Mucosa of rectum (tissue), 2 donors: Measurements from ENCODE around the gene PRR23B.

ENCODE experiments used
- H3K27ac ChIP-seq, 2 donors: one replicate each; pipeline ENCODE4 v1.7.0; 2013; ENCODE audit warnings: inconsistent platforms in 2 of 2, low read depth in 2 of 2, low read length in 2 of 2
- H3K27me3 ChIP-seq, 2 donors: one replicate each; pipeline ENCODE4 v1.7.0; 2013; ENCODE audit warnings: low read length in 2 of 2; ENCODE audit not compliant: control insufficient read depth in 2 of 2, insufficient read depth in 2 of 2
- H3K36me3 ChIP-seq, 2 donors: one replicate each; pipeline ENCODE4 v1.7.0; 2013; ENCODE audit warnings: low read length in 2 of 2; ENCODE audit not compliant: control insufficient read depth in 2 of 2, insufficient read depth in 2 of 2
- H3K4me1 ChIP-seq, 2 donors: one replicate each; pipeline ENCODE4 v1.7.0; 2013; ENCODE audit warnings: low read length in 2 of 2, mild to moderate bottlenecking in 1 of 2; ENCODE audit not compliant: control insufficient read depth in 2 of 2, insufficient read depth in 2 of 2
- H3K4me3 ChIP-seq, 2 donors: one replicate each; pipeline ENCODE4 v1.7.0; 2013; ENCODE audit warnings: low read length in 2 of 2
- H3K9ac ChIP-seq, 2 donors: one replicate each; pipeline ENCODE4 v1.7.0; 2013; ENCODE audit warnings: low read length in 2 of 2, low read depth in 1 of 2, mild to moderate bottlenecking in 1 of 2
- H3K9me3 ChIP-seq, 2 donors: one replicate each; pipeline ENCODE4 v1.7.0; 2013; ENCODE audit warnings: low read length in 2 of 2; ENCODE audit not compliant: control insufficient read depth in 2 of 2
- donor health status: healthy.
- donor health status: Normal muscosa, but diverticular disease.

Gene PRR23B

DNA sequence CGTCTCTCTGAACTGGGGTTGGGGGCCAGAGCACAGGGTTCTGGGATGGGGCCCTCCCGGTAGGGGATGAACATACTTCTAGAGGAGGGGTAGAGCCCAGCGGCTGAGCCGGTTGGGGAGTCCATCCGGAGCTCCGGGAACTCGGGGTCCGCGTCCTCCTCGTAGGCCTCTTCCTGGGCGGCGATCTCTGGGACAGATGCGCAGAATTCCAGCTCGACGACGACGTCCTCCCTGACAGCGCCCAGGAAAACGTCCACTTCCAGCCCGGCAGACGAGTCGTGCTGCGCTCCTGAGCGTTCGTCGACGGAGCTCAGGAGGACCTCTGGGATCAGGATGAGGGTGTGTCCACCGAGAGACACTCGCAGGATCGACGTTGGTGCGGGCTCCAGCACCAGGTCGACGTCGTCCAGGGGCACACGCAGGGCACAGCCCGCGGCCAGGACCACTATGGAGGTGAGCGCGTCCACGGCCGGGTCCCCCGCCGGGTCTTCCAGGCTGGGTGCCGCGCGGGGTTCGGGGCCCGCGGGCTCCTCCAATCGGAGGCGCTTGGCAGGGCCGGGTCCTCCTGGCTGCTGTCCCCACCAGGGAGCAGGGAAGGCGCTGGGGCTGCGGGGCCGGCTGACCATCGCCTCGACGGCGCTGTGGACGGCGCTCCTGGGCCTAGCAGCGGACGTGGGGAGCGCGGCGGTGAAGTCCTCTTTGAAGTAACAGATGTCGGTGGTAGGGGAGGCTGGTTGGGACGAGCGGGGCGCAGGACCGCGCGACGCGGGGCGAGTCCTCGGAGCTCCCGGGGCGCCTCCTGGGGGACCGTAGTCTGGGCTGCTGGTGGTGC, 474 bp downstream of the PRR23B start:
- Histone ChIP-seq H3K36me3 (no peaks in the 10 kb centered on the region), H3K4me1 (no peaks in the 10 kb centered on the region), H3K27ac (no peak overlapping the region), H3K9ac (no peak overlapping the region), H3K9me3 (no peaks in the 10 kb centered on the region), H3K4me3 (no peak overlapping the region), H3K27me3 (no peaks in the 10 kb centered on the region)

GRCh38 chr3:139016430-139017048, 4.2 kb downstream of the PRR23B start:
- Histone ChIP-seq H3K27ac (no peak overlapping the region), H3K9me3 (no peaks in the 10 kb centered on the region)

DNA sequence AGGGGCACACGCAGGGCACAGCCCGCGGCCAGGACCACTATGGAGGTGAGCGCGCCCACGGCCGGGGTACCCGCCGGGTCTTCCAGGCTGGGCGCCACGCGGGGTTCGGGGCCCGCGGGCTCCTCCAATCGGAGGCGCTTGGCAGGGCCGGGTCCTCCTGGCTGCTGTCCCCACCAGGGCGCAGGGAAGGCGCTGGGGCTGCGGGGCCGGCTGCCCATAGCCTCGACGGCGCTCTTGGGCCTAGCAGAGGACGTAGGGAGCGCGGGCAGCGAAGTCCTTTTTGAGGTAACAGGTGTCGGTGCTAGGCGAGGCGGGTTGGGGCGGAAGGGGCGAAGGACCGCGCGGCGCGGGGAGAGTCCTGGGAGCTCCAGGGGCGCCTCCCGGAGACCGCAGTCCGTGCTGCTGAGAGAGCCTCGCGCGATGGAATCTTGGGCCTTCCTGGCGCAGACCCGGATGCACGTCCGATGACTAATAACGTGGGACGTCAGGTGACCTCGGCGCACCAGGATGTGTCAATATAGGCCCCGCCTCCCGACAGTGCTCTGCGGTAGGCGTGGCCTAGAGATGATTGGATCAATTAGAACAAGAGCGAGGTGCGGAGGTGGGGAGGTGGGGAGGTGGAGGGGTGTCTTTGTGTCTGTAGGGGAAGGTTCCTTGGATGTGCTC, 14.5 kb downstream of the PRR23B start, which contains the start of gene PRR23A:
Gene PRR23A, minus strand, starts transcription at position 218 of the 666 bp plus-strand sequence. Its CDS starts 0 bp downstream, at position 218.
- H3K27ac ChIP-seq, result no peak within 1 kb of the TSS
- no peaks in the 10 kb centered on the region for H3K27me3 ChIP-seq
- H3K4me1 ChIP-seq, result no peaks in the 10 kb centered on the region
- H3K36me3 ChIP-seq, result no peaks in the 10 kb centered on the region
- H3K4me3 ChIP-seq, result no peak within 1 kb of the TSS
- no peaks in the 10 kb centered on the region for H3K9me3 ChIP-seq
- H3K9ac ChIP-seq, result no peak within 1 kb of the TSS

More at GRCh38 chr3:139016430-139017048, 4.2 kb downstream of the PRR23B start:
- Histone ChIP-seq H3K36me3 (no peaks in the 10 kb centered on the region), H3K9ac (no peak overlapping the region), H3K27me3 (no peaks in the 10 kb centered on the region), H3K4me3 (no peak overlapping the region), H3K4me1 (no peaks in the 10 kb centered on the region)

DNA sequence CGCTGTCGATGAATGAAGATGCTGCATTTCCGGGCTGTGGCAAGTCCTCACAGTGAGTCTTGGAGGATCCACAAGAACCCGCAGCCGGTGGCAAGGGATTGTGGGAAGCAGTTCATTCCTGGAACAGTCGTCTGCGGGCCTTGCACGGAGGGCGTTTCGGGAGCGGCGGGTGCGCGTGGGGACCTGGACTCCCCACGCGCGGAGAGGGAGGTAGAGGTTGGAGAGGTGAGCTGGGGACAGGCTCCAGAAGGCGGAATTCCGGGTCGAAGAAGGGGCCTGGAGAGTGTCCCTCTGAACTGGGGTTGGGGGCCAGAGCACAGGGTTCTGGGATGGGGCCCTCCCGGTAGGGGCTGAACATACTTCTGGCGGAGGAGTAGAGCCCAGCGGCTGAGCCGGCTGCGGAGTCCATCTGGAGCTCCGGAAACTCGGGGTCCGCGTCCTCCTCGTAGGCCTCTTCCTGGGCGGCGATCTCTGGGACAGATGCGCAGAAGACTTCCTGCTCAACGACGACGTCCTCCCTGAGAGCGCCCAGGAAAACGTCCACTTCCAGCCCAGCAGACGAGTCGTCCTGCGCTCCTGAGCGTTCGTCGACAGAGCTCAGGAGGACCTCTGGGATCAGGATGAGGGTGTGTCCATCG, 15.3 kb downstream of the PRR23B start:
- H3K27me3 ChIP-seq, result no peaks in the 10 kb centered on the region
- H3K9me3 ChIP-seq, result no peaks in the 10 kb centered on the region
- no peak overlapping the region for H3K27ac ChIP-seq
- H3K9ac ChIP-seq, result no peak overlapping the region
- H3K4me3 ChIP-seq, result no peak overlapping the region
- no peaks in the 10 kb centered on the region for H3K4me1 ChIP-seq
- H3K36me3 ChIP-seq, result no peaks in the 10 kb centered on the region

GRCh38 chr3:138995706-138996105, 25.0 kb downstream of the PRR23B start:
- Histone ChIP-seq H3K9ac (no peak overlapping the region), H3K36me3 (no peaks in the 10 kb centered on the region), H3K27me3 (peaks cover 0 to 9% of the 10 kb centered on the region in 2 donors), H3K9me3 (no peaks in the 10 kb centered on the region), H3K4me3 (no peak overlapping the region), H3K4me1 (no peaks in the 10 kb centered on the region), H3K27ac (no peak overlapping the region)

- Histone ChIP-seq H3K4me3 (no peak overlapping the region), H3K36me3 (no peaks in the 10 kb centered on the region), H3K9me3 (no peaks in the 10 kb centered on the region), H3K4me1 (no peaks in the 10 kb centered on the region), H3K9ac (no peak overlapping the region), H3K27me3 (no peaks in the 10 kb centered on the region), H3K27ac (no peak overlapping the region)
Observed at GRCh38 chr3:138987181-138987580, 33.5 kb downstream of the PRR23B start.

DNA sequence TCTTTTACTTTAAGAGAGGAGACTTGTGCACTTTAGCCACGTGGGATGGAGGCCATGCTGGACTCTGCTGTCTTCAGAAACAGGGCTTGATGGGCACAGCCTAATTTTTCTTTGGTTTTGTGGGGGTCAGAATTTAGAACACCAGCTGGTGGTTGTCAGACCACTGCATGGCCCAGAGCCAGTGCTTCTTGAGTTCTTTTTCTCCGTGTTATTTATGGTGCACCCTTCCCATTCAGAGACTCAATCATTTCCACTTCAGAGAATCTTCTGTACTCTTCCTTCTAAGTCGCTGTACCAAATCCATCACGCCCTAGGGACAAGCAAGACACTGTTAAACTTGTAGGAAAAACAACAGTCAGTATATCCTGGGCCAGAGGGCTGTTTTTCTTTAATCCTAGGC, 34.8 kb downstream of the PRR23B start:
- Histone ChIP-seq H3K27me3 (no peaks in the 10 kb centered on the region), H3K4me3 (no peak overlapping the region), H3K9me3 (no peaks in the 10 kb centered on the region), H3K4me1 (no peaks in the 10 kb centered on the region), H3K9ac (no peak overlapping the region), H3K27ac (no peak overlapping the region), H3K36me3 (no peaks in the 10 kb centered on the region)

GRCh38 chr3:138984816-138985215, 35.9 kb downstream of the PRR23B start:
- H3K27me3 ChIP-seq, result no peaks in the 10 kb centered on the region

GRCh38 chr3:138976047-138976446, 44.7 kb downstream of the PRR23B start:
- H3K36me3 ChIP-seq, result no peaks in the 10 kb centered on the region
- H3K4me3 ChIP-seq, result no peak overlapping the region
- no peaks in the 10 kb centered on the region for H3K9me3 ChIP-seq
- H3K27me3 ChIP-seq, result peaks cover 0 to 8% of the 10 kb centered on the region in 2 donors
- H3K27ac ChIP-seq, result no peak overlapping the region
- no peaks in the 10 kb centered on the region for H3K4me1 ChIP-seq
- no peak overlapping the region for H3K9ac ChIP-seq

More at GRCh38 chr3:138984816-138985215, 35.9 kb downstream of the PRR23B start:
- Histone ChIP-seq H3K36me3 (no peaks in the 10 kb centered on the region), H3K4me1 (no peaks in the 10 kb centered on the region), H3K4me3 (no peak overlapping the region), H3K27ac (no peak overlapping the region), H3K9me3 (no peaks in the 10 kb centered on the region), H3K9ac (no peak overlapping the region)
